GM12874 (cell line): ENCODE data around the gene SPAG7.

Experiments
- CTCF ChIP-seq: IDR thresholded peaks from 2 replicates; pipeline ENCODE4 v1.5.1; 2011; ENCODE audit warnings: low read depth, mild to moderate bottlenecking, control low read depth, low read length, moderate library complexity; ENCODE audit not compliant: insufficient read depth

SPAG7 gene

GRCh38 chr17:4938069-4938491 is 29.5 kb downstream of the SPAG7 start:
- TF ChIP-seq CTCF, result no peak

GRCh38 chr17:4937553-4937952 is 30.1 kb downstream of the SPAG7 start:
- TF ChIP-seq CTCF, result no peak

- TF ChIP-seq CTCF, result no peak
Observed at GRCh38 chr17:4936436-4936835, 31.2 kb downstream of the SPAG7 start.

- TF ChIP-seq CTCF, result no peak
Observed at GRCh38 chr17:4935650-4936049, 32.0 kb downstream of the SPAG7 start.

- TF ChIP-seq CTCF, result peak; percentile 38
Observed at GRCh38 chr17:4934173-4934979, 33.2 kb downstream of the SPAG7 start.

GRCh38 chr17:4933646-4934045 is 34.0 kb downstream of the SPAG7 start:
- no peak for TF ChIP-seq CTCF

- TF ChIP-seq CTCF, result no peak
Observed at GRCh38 chr17:4932756-4933155, 34.9 kb downstream of the SPAG7 start.
